GOT3 (cell line): ENCODE data around the gene SNRK.

Source experiments
- DNase-seq: peaks from one replicate; lab custom pipeline; 2025; ENCODE audit warnings: mixed read lengths; lab: John Stamatoyannopoulos, UW

The SNRK gene

GRCh38 chr3:43273416-43273815 is 12.9 kb upstream of the SNRK start:
- DNase-seq, result no peak

GRCh38 chr3:43279082-43279481 is 7.3 kb upstream of the SNRK start:
- no peak for DNase-seq

- DNase-seq, result no peak
These were observed 6.8 kb upstream of the SNRK start for GRCh38 chr3:43279532-43279931.

GRCh38 chr3:43281020-43281419 is 5.3 kb upstream of the SNRK start:
- no peak for DNase-seq

- no peak for DNase-seq
These were observed 2.2 kb upstream of the SNRK start for GRCh38 chr3:43284171-43284570.

- DNase-seq, result no peak
These were observed 696 bp upstream of the SNRK start for GRCh38 chr3:43285644-43286043.

GRCh38 chr3:43286841-43287499 is 630 bp downstream of the SNRK start:
- DNase-seq, result no peak

- DNase-seq, result no peak
These were observed 1.1 kb downstream of the SNRK start for GRCh38 chr3:43287500-43287873.

GRCh38 chr3:43288366-43288765 is 2.0 kb downstream of the SNRK start:
- DNase-seq, result no peak

GRCh38 chr3:43288850-43289249 is 2.5 kb downstream of the SNRK start:
- DNase-seq, result no peak

- DNase-seq, result no peak
These were observed 3.1 kb downstream of the SNRK start for GRCh38 chr3:43289401-43289800.

GRCh38 chr3:43289841-43290470 is 3.6 kb downstream of the SNRK start:
- DNase-seq, result no peak

GRCh38 chr3:43290956-43291355 is 4.6 kb downstream of the SNRK start:
- DNase-seq, result no peak

- no peak for DNase-seq
These were observed 5.2 kb downstream of the SNRK start for GRCh38 chr3:43291546-43291945.

- DNase-seq, result no peak
These were observed 8.6 kb downstream of the SNRK start for GRCh38 chr3:43294975-43295374.

- no peak for DNase-seq
These were observed 10.2 kb downstream of the SNRK start for GRCh38 chr3:43296565-43296964.

- DNase-seq, result no peak
These were observed 12.0 kb downstream of the SNRK start for GRCh38 chr3:43298292-43298691.

- no peak for DNase-seq
These were observed 12.4 kb downstream of the SNRK start for GRCh38 chr3:43298761-43299160.

GRCh38 chr3:43302116-43302880 is 16.0 kb downstream of the SNRK start:
- no peak for DNase-seq

GRCh38 chr3:43304126-43304525 is 17.8 kb downstream of the SNRK start:
- no peak for DNase-seq

GRCh38 chr3:43307226-43307625 is 20.9 kb downstream of the SNRK start:
- DNase-seq, result no peak

GRCh38 chr3:43307649-43308048 is 21.3 kb downstream of the SNRK start:
- no peak for DNase-seq
